OCI-LY1 (cell line): ENCODE results near the gene TBCE.

Experiments used
- H2AFZ ChIP-seq: fragments of 200-600 bp; sonication (generic), shearing (Covaris generic); 2 replicates; pipeline ENCODE4 v1.6.0; 2014; ENCODE audit warnings: antibody characterized with exemption, mild to moderate bottlenecking, low read length
- H3F3A ChIP-seq: fragments of 200-600 bp; sonication (generic), shearing (Covaris generic); 2 replicates; pipeline ENCODE4 v1.6.0; 2014; ENCODE audit warnings: mild to moderate bottlenecking, antibody characterized with exemption, low read length, moderate library complexity; ENCODE audit not compliant: insufficient read depth
- H3K27ac ChIP-seq: fragments of 200-600 bp; sonication (generic); 2 replicates; pipeline ENCODE4 v1.5.1; 2014; ENCODE audit warnings: low read length, mixed run types, mild to moderate bottlenecking, low read depth; ENCODE audit not compliant: poor library complexity, severe bottlenecking
- H3K27me3 ChIP-seq: fragments of 200-600 bp; sonication (generic); 2 replicates; pipeline ENCODE4 v1.6.0; 2014; ENCODE audit warnings: antibody characterized with exemption, mild to moderate bottlenecking, low read length, moderate library complexity; ENCODE audit not compliant: insufficient read depth
- H3K36me3 ChIP-seq: fragments of 200-600 bp; sonication (generic); 2 replicates; pipeline ENCODE4 v1.6.1; 2014; ENCODE audit warnings: mild to moderate bottlenecking, antibody characterized with exemption, low read length, moderate library complexity, mixed read lengths; ENCODE audit not compliant: insufficient read depth
- H3K4me1 ChIP-seq: fragments of 200-600 bp; sonication (generic); 2 replicates; pipeline ENCODE4 v1.5.1; 2014; ENCODE audit warnings: mild to moderate bottlenecking, low read length, moderate library complexity; ENCODE audit not compliant: insufficient read depth, severe bottlenecking
- H3K4me2 ChIP-seq: fragments of 200-600 bp; sonication (generic), shearing (Covaris generic); 2 replicates; pipeline ENCODE4 v1.6.1; 2014; ENCODE audit warnings: low read length
- H3K4me3 ChIP-seq: fragments of 200-600 bp; sonication (generic); 2 replicates; pipeline ENCODE4 v1.5.1; 2014; ENCODE audit warnings: low read length, low read depth, mild to moderate bottlenecking, mixed read lengths; ENCODE audit not compliant: poor library complexity, severe bottlenecking
- H3K79me2 ChIP-seq: fragments of 200-600 bp; shearing (Covaris generic); 2 replicates; pipeline ENCODE4 v1.6.1; 2016; ENCODE audit warnings: mixed run types, low read length, mixed read lengths; ENCODE audit not compliant: insufficient read depth
- H3K9ac ChIP-seq: fragments of 200-600 bp; sonication (generic), shearing (Covaris generic); 2 replicates; pipeline ENCODE4 v1.6.1; 2014; ENCODE audit warnings: mild to moderate bottlenecking, low read length, mixed read lengths
- H3K9me2 ChIP-seq: fragments of 200-600 bp; sonication (generic), shearing (Covaris generic); 2 replicates; pipeline ENCODE4 v1.6.1; 2014; ENCODE audit warnings: low read depth, mild to moderate bottlenecking, low read length, mixed read lengths
- H3K9me3 ChIP-seq: fragments of 200-600 bp; shearing (Covaris generic); 2 replicates; pipeline ENCODE4 v1.6.1; 2014; ENCODE audit warnings: low read length, mixed read lengths
- H4K20me1 ChIP-seq: fragments of 200-600 bp; sonication (generic), shearing (Covaris generic); 2 replicates; pipeline ENCODE4 v1.6.0; 2016; ENCODE audit warnings: mild to moderate bottlenecking, low read length; ENCODE audit not compliant: insufficient read depth
- CTCF ChIP-seq: fragments of 200-600 bp; sonication (generic), shearing (Covaris generic); IDR thresholded peaks from 2 replicates; pipeline ENCODE4 v1.5.1; 2017; ENCODE audit warnings: mild to moderate bottlenecking, antibody characterized with exemption, low read length, moderate library complexity, mixed read lengths
- EZH2 ChIP-seq: fragments of 200-600 bp; sonication (generic), shearing (Covaris generic); IDR thresholded peaks from 2 replicates; pipeline ENCODE4 v1.8.0; 2017; ENCODE audit warnings: borderline replicate concordance, mixed run types, mild to moderate bottlenecking, antibody characterized with exemption, low read length, moderate library complexity, mixed read lengths

The TBCE gene

GRCh38 chr1:235470741-235471439, 103.7 kb downstream of the TBCE start:
- no peaks in the 10 kb centered on the region for H3K9me2 ChIP-seq
- H3K9ac ChIP-seq, result no peak overlapping the region
- no peaks in the 10 kb centered on the region for H4K20me1 ChIP-seq
- TF ChIP-seq EZH2 (no peak), CTCF (no peak)
- H2AFZ ChIP-seq, result no peak overlapping the region
- no peak overlapping the region for H3K27ac ChIP-seq
- H3K4me2 ChIP-seq, result no peak overlapping the region
- no peaks in the 10 kb centered on the region for H3F3A ChIP-seq
- no peaks in the 10 kb centered on the region for H3K79me2 ChIP-seq
- H3K9me3 ChIP-seq, result no peaks in the 10 kb centered on the region
- no peaks in the 10 kb centered on the region for H3K27me3 ChIP-seq
- H3K36me3 ChIP-seq, result no peaks in the 10 kb centered on the region
- no peak overlapping the region for H3K4me3 ChIP-seq
- H3K4me1 ChIP-seq, result no peaks in the 10 kb centered on the region

DNA sequence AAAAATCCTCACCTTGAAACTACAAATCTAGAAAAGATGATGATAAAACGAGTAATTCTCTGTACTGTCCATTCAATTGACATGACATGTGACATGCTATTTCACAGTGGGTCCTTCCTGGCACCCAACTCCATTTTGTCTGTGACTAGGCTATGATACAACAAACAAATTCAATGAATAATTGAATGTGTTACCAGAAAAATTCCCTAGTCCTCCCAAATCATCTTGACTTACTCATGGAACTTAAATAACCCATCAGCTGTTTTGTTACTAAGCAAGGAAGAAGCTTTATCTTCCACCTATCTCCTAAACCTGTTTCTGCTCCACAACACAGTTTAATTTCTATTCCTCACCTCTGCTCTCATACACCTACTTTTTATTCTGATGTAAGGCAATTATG, 106.6 kb downstream of the TBCE start:
- H3K27ac ChIP-seq, result no peak overlapping the region
- TF ChIP-seq CTCF (no peak), EZH2 (no peak)
- peaks cover under 1% of the 10 kb centered on the region; the same call in 1 of the 2 replicates for H3K36me3 ChIP-seq

GRCh38 chr1:235483090-235483489, 115.9 kb downstream of the TBCE start:
- Histone ChIP-seq H3K4me3 (no peak overlapping the region), H3K4me2 (no peak overlapping the region), H3K27ac (no peak overlapping the region), H3K36me3 (peaks cover 38% of the 10 kb centered on the region), H3K9me2 (no peaks in the 10 kb centered on the region), H3K4me1 (no peaks in the 10 kb centered on the region), H2AFZ (no peak overlapping the region), H3K27me3 (no peaks in the 10 kb centered on the region), H3F3A (no peaks in the 10 kb centered on the region), H3K9me3 (no peaks in the 10 kb centered on the region), H3K9ac (no peak overlapping the region), H3K79me2 (no peaks in the 10 kb centered on the region), H4K20me1 (no peaks in the 10 kb centered on the region)
- TF ChIP-seq EZH2, result no peak
- no peak for TF ChIP-seq CTCF

More for the DNA sequence above, 106.6 kb downstream of the TBCE start:
- Histone ChIP-seq H2AFZ (no peak overlapping the region), H3K9me2 (no peaks in the 10 kb centered on the region), H3K4me1 (no peaks in the 10 kb centered on the region), H3K4me2 (no peak overlapping the region), H3K9me3 (no peaks in the 10 kb centered on the region), H4K20me1 (no peaks in the 10 kb centered on the region), H3K79me2 (no peaks in the 10 kb centered on the region), H3K27me3 (no peaks in the 10 kb centered on the region), H3F3A (no peaks in the 10 kb centered on the region), H3K4me3 (no peak overlapping the region), H3K9ac (no peak overlapping the region)
